Activated CD4-positive, CD25-positive, alpha-beta regulatory T cell treated with anti-CD3 and anti-CD28 coated beads, Interleukin-2, amount 50 U/mL, for 16 hours (primary cell): ENCODE data around the gene ZAP70.

ENCODE experiments used
- DNase-seq: peaks from one replicate; pipeline ENCODE4 v3.0.0-alpha.2; 2020; ENCODE audit warnings: low read depth, low spot score

Gene ZAP70

DNA sequence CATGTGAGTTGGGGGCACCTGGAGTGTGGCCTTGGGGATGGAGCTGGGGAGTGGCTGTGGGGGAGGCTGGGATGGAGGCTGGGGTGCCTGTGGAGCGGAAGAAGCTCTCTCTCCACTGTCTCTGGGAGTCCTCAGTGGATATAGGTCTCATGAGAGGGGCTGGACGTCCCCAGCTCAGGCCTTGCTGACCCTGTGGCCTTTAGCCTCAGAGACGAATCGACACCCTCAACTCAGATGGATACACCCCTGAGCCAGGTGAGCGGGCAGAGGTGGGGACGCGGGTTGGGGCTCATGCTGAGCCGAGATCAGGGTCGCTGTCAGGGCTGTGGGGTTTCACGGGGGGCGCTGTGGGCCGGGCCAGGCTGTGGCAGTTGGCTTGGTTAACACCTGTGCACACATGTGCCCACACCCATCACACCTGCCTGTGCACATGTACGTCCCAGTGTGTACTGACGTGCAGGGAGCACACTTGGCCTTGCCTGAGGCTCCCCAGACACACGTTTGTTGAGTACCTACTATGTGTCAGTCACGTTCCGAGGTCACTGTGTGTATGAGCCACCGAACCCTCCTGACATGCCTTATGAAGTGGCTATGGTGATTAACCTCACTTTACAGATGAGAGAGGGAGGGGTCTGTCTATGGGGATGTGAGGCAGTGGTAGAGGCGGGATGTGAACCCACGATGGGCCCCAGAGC lies 20.1 kb downstream of the ZAP70 start:
- DNase-seq: no peak

DNA sequence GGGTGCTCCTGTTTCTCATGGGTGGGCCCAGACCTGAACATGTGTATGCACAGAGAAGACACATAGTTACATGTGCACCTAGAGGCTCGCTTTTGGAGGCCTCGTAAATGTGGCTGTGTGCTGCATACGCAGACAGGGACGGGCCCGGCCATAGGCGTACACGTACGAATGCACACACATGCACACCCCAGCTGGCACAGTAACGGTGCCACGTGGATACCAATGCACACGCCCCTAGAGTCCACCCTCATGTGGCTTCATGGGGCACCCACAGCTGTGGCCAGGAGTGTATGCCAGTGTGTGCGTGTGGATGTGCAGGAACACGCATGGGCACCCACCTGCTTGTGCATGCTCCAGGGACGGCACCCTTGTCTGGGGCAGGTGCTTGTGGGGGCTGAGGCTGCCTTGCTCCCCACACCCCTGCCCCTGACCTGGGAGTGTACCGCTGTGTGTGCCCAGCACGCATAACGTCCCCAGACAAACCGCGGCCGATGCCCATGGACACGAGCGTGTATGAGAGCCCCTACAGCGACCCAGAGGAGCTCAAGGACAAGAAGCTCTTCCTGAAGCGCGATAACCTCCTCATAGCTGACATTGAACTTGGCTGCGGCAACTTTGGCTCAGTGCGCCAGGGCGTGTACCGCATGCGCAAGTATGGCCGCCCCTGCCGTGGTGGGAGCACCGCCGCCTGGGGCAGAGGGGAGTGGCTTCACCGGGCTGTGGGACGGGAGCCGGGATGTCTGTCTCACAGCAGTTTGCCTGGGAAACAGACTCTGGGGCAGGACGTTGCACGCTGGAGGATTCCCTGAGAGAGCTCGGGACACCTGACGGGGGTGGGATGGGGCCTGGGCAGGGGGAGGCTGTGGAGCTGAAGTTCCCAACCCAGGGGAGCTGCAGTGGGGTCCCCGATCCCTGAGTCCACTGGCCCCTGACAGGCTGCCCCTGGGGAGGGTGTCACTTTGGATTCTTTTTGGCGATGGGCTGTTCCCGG lies 21.0 kb downstream of the ZAP70 start:
- no peak for DNase-seq

DNA sequence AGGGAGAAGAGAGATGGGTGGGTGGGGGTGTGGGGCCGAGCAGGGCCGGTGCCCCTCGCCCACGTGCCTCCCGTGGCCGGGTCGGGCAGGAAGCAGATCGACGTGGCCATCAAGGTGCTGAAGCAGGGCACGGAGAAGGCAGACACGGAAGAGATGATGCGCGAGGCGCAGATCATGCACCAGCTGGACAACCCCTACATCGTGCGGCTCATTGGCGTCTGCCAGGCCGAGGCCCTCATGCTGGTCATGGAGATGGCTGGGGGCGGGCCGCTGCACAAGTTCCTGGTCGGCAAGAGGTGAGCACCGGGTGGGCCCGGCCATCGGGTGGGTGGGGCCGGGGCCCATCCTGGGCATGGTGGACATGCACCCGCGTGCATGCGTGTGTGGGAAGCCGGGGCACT lies 21.8 kb downstream of the ZAP70 start:
- DNase-seq: no peak

DNA sequence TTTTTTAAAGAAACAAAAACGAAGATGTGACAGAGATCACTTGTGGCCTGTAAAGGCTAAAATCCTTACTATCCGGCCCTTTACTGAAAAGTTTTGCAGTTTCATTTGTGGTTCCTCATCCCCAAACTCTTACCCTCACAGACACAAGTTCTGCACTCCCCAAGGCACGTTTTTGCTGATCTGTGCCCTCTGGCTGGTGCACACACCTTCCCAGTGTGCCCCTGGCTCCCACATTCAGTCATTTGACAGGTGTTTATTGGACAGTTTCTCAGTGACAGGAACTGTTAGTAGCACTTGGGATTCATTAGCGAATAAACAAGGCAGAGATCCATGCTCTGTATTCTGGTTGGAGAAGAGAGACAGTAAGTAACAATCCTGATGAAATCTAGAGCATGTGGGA lies 22.8 kb downstream of the ZAP70 start:
- DNase-seq: no peak

DNA sequence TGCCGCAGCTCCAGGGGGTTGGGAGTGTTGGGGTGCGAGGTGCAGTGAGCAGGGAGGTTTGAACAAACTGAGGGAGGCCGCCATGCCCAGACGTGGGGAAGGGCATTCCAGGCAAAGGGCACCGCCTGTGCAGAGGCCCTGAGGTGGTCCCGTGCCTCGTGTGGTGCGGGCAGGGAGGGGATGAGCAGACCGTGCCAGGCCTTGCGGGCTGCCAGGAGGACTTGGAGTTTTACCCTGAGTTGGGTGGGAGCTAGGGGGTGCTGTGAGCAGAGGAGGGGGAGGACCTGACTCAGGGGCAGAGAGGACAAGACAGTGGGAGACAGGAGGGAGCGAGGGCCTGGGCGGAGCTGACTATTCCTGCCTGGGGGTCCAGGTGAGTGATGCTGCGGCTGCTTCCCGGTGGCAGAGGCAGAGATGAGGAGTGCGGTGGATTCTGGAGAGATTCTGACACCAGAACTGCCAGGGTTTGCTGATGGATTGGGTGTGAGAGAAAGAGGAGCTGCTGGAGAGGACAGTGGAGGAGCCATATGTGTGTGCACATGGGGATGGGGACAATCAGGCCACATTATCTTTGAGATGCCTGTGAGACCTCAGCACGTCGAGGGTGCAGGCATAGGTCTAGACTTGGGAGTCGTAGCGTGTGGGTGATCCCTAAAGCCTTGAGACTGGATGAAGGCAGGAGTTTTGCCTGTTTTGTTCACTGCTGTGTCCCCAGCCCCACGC lies 23.4 kb downstream of the ZAP70 start:
- DNase-seq: no peak

DNA sequence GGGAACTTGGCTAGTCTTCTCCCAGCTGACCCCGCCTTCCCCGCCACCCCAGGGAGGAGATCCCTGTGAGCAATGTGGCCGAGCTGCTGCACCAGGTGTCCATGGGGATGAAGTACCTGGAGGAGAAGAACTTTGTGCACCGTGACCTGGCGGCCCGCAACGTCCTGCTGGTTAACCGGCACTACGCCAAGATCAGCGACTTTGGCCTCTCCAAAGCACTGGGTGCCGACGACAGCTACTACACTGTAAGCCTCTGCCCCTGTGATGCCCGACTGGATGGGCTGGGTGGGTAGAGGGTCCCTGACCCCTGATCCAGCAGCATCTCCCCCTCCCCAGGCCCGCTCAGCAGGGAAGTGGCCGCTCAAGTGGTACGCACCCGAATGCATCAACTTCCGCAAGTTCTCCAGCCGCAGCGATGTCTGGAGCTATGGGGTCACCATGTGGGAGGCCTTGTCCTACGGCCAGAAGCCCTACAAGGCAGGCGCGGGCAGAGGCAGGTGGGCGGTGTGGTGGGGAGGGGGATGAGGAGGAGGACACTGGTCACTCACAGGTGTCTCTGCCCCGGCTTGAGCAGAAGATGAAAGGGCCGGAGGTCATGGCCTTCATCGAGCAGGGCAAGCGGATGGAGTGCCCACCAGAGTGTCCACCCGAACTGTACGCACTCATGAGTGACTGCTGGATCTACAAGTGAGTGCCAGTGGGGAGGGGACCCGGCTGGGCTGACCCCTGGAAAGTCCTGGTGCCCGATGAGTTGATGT lies 24.2 kb downstream of the ZAP70 start:
- no peak for DNase-seq

DNA sequence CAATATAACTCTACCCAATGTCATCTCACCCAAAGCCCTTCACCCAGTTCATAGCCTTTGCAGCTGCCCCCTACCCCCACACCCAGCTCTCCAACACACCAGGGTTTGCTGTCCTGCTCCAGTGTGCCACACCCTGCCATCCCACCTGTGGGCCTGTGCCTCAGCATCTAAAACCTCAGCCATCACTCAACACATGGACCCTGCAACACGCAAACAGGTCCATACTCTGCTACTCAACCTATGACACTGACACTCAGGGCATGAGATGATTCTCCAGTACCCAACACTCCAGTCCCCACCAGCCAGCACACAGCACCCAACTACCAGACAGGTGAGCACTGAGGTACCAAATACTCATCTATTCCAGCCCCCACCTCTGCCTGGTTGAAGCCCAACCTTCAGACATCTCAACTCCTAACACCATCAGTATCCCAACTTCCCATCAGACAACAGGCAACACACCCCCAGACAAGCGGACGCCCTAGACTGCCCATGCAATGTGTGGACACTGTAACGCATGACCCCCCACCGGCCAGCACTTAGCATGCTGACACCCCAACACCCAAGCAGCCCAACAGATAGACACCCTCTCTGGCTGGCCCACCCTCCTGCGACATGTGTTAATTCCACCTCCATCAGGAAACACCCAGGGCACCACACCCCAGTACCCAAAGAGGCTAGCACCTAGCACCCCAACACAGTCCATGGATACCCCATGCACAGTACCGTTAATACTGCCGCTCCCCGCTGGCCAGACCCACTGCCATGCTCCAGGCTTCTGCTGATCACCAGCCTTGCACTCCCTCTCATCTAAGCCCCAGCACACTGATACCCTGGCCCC lies 25.0 kb downstream of the ZAP70 start:
- no peak for DNase-seq

DNA sequence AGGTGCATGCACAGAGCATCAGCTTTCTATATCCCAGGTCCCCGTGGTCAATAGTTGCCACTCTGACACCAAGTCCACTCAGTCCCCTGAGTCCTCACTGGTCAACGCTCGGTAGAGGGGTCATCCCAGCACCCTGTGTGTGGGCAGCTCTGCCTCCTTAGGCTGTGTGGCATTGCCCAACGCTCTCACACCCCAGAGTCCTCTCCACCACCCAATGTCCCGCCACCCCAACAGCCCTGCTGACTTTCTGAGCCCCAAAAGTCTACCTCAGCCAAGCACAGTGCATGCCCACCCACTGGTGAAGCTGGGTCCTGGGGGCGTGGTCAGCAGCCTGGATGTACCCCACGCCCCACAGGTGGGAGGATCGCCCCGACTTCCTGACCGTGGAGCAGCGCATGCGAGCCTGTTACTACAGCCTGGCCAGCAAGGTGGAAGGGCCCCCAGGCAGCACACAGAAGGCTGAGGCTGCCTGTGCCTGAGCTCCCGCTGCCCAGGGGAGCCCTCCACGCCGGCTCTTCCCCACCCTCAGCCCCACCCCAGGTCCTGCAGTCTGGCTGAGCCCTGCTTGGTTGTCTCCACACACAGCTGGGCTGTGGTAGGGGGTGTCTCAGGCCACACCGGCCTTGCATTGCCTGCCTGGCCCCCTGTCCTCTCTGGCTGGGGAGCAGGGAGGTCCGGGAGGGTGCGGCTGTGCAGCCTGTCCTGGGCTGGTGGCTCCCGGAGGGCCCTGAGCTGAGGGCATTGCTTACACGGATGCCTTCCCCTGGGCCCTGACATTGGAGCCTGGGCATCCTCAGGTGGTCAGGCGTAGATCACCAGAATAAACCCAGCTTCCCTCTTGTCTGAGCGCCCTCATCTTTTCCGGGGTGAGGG lies 25.9 kb downstream of the ZAP70 start:
- DNase-seq: no peak

DNA sequence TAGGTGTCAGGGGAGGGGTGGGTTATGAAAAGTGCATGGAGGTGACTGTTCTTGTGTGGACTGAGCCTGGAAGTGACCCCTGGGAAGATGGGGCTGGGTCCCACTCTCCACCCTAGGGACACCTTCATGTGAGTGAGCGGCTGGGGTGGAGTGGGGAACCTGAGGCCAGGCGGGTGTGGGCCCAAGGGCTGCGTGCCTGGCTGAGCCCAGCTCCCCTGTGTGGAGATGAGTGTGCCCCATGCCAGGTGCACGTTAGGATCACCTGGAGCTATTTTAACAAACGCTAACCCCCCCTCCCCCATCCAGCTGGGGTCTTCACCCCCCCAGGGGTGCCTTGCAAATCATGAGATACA lies 26.5 kb downstream of the ZAP70 start:
- DNase-seq: no peak

DNA sequence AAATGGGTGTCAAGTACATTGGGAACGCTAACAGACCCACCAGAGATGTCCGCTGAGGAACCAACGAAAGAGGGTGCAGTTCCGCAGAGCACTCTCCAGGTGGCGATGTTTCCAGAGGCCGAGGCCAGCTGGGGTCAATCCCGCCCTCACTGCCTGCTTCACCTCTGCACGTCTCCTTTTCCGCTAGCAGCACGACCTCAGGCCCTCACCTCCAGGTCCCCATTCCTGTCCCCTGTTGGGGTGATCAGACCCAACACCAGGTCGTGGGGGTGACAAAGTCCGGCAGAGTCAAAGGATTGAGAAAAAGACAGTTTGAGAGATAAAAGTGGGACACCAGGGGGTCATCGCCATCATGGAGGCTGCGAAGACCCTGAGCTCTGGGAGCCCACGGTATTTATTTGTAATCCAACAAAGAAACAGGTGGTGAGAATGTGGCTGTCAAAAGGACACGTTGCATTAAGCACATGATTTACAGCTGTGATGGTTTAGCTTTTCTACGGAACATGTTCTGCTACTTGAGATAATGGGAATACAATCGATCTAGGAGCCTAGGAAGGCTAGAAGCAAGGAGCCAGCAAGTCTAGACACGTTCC lies 27.3 kb downstream of the ZAP70 start:
- no peak for DNase-seq

DNA sequence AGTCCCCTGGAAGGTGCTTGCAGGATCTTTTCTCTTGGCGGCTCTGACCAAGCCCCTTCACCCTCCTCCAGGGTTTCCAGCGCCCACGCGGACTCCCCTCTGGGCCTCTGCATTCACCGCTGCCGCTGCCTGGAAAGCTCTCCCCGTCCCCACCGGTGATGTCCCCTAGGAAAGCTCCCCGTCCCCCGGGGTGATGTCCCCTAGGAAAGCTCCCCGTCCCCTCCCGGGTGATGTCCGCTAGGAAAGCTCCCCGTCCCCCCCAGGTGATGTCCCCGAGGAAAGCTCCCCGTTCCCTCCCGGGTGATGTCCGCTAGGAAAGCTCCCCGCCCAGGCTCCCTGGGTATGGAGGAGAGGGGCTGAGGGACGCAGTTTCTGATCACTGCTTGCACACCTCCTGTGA lies 27.9 kb downstream of the ZAP70 start:
- DNase-seq: no peak

DNA sequence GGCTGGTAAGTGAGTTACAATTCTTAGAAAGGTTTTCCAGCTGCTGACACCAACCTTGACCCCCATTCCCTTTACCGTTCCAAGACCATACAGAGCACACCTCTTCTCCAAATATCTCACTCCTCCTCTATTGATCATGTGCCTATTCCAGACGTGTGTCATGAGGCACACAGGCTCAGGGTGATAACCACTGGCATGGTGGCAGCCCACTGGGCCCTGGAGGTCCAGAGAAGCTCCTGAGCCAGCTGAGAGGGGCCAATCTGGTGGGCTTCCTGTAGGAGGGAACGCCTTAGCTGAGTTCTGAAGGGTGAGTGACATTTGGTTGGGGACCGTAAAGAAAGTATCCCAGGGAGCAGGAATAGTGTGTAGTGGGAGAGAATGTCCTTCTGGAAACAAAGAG lies 28.3 kb downstream of the ZAP70 start:
- DNase-seq: no peak

DNA sequence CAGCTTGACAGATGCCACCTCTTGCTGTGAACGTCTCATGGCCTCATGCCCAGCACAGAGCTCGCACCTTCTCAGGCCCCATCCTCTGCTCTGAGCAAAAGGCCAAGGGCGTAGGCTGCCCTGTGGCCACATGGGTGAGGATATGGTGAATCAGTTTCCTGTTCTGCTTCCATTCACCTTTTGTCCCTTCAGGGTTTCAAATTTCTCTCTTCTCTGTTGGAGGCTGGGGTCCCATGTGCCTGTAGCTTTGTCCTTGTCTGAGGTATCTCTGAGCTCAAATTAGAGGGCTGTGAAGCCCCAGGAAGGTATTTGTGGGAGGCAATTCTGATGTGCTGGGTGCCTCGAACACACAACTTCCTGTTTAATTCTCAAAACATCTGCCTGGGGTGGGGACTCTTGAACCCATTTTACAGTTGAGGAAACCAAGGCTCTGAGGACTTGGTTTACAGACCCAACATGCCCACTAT lies 29.0 kb downstream of the ZAP70 start:
- no peak for DNase-seq

DNA sequence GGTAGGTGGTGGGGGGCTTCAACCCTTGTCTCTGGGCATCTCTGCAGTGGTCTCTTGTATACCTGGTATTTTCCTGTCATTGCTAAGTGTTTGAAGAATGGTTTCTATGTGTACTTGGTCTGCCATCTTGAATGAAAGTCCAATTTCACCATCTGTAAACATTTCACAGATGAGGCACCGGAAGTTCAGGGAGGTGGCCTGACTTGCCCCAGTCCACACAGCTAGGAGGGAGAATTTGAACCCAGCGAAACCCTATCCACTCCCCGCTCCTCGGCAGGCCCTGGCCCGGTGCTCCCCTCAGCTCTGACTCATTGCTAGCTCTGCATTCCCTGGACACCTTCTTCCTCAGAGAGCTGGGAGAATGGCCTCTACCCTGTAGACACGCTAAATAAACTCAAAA lies 30.5 kb downstream of the ZAP70 start:
- no peak for DNase-seq

DNA sequence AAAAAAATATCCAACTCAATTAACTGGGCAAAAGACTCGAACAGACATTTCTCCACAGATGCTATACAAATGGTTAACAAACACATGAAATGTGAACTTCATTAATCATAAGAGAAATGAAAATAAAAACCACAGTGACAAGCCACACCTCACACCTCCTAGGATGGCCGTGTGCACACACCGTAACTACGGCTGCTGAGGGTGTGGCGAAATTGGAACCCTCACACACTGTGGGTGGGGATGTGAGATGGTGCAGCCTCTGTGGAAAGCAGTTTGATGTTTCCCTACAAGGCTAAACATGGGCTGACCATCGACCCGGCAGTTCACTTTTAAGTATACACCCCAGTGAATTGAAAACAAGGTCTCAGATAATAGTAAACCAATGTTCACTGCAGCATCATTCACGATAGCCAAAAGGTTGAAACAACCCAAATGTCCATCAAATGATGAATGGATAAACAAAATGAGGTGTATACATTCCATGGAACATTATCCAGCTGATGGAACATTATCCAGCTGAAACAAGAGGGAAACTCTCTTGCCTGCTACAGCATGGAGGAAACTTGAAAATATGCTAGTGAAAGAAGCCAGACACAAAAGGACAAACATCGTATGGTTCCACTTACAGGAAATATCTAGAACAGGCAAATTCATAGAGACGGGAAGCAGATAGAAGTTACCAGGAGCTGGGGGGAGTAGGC lies 32.2 kb downstream of the ZAP70 start:
- DNase-seq: peak; percentile 16

DNA sequence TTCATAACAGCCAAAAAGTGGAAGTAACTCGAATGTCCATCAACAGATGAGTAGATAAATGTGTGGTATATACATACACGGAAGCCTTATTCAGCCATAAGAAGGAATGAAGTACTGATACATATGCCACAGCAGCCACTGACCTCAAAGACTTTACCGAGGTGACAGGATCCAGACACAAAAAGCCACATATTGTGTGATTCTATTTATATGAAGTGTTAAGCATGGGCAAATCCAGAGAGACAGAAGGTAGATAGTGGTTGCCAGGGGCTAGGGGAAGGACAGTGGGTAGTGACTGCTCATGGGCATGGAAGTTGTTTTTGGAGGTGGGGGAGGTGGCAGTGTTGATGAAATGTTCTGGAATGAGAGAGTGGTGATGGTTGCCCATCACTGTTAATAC lies 33.9 kb downstream of the ZAP70 start:
- no peak for DNase-seq

DNA sequence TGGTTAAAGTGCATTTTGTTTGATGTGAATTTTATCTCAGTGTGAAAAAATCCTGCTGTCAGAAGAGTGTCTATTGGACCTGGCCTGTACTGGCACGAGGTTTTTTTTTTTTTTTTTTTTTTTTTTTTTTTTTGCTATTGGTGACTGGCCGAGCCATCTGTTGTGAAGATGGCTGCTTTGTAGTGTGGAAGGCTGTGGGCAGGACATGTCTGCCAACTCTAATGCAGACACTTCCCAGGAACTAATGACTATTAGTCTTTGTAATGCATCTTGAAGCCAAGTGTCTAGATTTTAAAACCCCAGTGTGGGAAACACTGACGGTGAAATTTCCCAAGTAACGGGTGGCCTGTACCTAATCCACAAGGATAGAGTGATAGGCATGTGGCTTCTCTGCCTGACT lies 34.3 kb downstream of the ZAP70 start:
- no peak for DNase-seq

DNA sequence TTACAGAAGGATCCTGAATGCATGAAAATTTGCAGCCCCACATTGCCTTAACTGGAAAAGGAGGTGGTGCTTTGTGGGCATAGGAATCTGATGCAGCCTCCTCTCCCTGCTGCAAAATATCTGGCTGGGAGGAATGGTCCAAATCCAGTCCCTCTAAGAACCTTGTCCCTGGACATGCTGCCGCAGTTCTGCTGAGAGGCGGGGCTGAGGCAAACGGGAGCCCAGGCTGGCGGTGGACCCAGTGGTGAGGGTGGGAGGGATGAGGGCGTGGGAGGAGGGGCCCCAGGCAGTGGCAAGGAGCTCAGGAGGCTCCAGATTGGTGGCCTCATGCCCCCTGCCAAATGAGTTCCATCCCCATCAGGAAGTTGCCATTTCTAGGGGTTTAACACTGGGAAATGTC lies 36.2 kb downstream of the ZAP70 start:
- DNase-seq: no peak

DNA sequence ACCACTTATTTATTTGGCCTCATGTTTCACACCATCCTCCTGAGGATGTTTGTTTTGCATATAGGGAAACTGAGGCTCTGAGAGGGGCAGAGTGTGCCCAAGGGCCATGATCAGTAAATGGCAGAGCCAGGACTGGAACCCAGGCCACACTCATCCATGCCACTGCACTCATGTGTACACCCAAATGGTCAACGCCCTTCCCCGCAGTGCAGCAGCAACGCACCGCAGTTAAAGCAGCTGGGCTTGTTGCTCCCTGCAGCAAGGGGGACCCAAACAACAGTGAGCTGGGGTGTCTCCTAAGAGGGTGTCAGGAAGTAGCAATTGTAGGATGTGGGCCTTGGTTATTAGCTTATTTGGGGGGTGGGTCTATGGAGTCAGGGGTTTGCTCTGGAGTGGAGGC lies 36.6 kb downstream of the ZAP70 start:
- no peak for DNase-seq
